Fibroblast of peridontal ligament (primary cell): ENCODE measurements around the gene KDM5D.
A peak's percentile ranks its signal among the peaks of the same experiment; 100 is the strongest.

Experiments used
- DNase-seq: peaks from one replicate; pipeline ENCODE4 v3.0.0-alpha.2; 2010; ENCODE audit errors: extremely low read depth

KDM5D gene

DNA sequence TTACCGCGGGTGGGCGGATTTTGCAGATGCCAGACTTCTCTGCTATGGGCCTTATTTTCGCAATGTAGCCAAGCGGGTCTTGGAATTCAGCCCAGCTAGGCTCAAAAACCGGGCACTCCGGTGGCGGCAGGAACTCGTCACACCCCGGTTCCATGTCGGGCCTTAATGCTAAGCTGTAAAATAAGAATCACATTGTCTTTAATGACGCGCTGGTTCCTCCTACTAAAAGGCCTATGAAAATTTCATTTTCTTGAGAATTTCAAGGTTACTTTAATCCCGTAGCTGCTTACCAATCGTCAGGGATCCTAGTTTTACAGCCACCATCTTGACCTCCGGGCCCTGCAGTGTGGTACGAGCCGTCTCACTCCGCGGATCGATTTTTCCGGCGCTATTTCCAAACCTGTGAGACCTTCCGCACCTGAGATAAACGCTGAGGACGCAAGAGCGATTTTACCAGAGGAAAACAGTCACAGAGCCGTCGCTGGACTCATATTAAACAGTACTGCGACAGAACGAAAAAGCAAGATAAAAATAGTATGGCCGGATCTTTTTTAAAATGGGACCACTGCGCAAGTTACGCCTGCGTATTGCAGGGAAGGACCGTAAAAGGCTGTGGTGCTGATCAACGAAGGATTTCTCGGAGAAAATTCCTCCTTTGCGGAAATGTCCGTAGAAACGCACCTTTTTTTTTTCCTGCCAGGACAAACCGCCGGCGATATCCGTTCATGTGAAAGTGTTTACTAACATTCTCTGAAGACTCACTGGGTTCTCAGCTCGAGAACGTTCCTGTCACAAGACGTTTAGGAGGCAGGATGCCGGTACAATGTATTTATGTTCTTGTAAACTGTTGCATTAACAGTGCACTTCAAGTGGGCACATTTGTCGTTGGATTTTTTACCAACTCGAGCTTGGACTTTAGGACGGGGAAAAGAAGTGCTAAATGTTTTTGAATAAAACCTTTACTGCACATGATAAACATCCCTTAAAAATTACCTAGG, at the start of gene KDM5D:
Gene KDM5D, minus strand, starts transcription at position 346 of the 998 bp plus-strand sequence. Its CDS starts 192 bp downstream, at position 154.
- DNase-seq, result peak; percentile 83

DNA sequence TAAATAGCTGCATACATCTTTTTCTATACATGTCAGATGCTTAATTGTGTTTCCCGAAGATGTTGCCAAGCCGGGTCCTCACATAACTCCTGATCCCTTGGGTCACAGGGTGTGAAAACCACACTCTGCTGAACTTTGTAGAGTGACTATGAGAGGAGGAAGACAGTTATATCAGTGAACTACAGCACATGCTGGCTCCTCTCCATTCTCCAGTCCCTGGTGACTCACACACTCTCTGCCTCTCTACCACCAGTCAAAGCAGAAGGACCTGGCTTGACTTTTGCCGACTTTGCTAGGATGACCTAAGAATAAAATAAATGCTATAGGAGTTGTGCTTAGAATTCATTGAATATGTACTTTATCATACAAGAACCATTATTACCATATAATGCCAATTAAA, 23.8 kb upstream of the KDM5D start:
- DNase-seq, result no peak

GRCh38 chrY:19743331-19743730, 1.2 kb downstream of the KDM5D start:
- peak; percentile 43 for DNase-seq

DNA sequence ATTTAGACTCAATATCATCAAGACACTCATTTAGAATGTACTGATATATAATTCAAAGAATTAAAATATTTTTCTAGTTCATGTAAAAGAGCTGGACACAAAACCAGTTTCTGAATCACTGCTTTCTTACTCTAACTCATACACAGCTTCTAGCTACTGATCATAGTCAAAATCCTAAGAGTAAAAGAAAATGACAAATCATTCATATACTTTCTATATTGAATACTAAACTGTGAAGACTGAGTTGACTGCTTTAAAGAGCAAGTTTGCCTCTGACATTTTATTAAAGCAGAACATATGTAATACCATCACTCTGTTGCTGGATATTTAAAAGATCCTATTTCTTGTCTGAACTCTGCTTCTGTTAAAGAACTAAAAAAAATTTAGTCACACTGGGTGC, 2.4 kb downstream of the KDM5D start:
- no peak for DNase-seq

DNA sequence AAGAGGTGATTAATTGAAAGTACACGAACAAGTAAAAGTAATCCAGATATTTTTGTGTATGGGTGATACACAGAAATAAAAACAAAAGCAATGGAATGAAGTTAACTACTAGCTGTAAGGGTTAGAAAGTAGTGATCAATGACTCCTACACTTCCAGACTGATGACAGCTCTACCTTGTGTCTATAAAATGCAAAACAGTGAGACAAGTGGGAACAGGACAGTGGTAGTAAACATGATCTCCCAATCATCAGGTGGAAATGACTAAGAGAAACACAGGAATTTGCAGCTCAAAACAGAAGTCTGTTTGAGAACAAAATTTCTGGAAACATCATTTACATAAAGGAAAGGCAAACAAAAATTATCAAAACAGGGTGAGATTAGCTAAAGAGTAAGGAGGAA, 10.1 kb downstream of the KDM5D start:
- DNase-seq, result no peak

DNA sequence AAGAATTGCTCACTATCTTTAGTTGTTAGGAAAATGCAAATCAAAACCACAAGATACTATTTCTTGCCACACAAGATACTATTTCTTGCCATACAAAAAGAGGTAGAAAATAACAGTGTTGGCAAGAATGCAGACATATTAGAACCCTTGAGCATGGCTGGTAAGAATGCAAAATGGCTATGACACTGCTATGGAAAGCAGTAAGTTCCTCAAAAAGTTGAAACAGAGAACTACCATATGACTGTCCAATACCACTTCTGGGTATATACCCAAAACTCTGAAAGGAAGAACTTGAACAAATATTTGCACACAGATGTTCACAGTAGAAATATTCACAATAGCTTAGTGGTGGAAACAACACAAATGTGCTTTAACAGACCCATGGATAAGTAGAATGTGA, 26.6 kb downstream of the KDM5D start:
- no peak for DNase-seq

GRCh38 chrY:19717146-19717545, 27.4 kb downstream of the KDM5D start:
- no peak for DNase-seq

DNA sequence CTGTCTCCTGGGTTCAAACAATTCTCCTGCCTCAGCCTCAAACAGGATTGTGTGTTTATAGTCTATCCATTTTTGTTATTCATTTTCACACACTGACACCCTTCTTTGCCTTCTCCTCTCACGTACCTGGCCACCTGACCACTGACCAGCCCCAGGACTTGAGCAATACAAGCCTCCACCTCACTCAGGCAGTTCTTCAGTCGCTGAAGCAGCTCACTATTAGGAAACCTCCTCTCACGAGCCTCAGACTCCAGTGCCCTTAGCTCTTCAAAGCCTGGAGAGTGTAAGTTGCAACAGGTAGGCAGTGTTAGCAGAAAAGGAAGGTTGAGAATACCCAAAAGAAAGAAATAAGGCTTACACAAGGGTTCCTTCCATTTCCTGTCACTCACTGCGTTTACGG, 29.3 kb downstream of the KDM5D start:
- no peak for DNase-seq

GRCh38 chrY:19713430-19713829, 31.1 kb downstream of the KDM5D start:
- DNase-seq, result no peak

- DNase-seq, result no peak
Observed at GRCh38 chrY:19706273-19706672, 38.3 kb downstream of the KDM5D start.

DNA sequence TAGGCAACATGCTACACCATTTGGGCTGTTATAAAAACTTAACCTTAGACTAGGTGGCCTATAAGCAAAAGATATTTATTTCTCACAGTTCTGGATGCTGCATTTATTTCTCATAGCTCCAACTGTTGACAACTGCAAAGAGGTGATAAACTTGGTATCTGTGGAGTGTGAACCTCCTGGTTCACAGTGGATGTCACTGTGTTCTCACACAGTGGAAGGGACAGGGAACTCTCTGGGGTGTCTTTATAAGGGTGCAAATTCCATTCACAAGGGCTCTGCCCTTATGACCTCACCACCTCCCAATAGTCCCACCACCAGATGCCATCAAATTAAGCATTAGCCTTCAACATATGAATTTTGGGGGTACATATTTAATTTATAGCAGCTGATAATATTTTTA, 46.0 kb downstream of the KDM5D start:
- no peak for DNase-seq

GRCh38 chrY:19680821-19681220, 63.7 kb downstream of the KDM5D start:
- no peak for DNase-seq
